Activated CD4-positive, alpha-beta T cell treated with anti-CD3 and anti-CD28 coated beads, Interleukin-2, amount 10 ng/mL, durations not matched to agents 7 days and 5 days (primary cell): ENCODE results near the gene NAT9. TPM values are rescaled to one million over a fixed set of nuclear protein-coding genes. Genes with fewer than 3 reads are reported as not detected.

ENCODE experiments used
- CTCF ChIA-PET: fragments of 350-600 bp; sonication (Branson Sonifier 250); formaldehyde crosslinking; loops from one replicate; lab custom pipeline; 2021; ENCODE audit warnings: antibody characterized with exemption; lab: Charles Lee
- POLR2A ChIA-PET: fragments of 350-600 bp; sonication (Branson Sonifier 250); formaldehyde crosslinking; loops from one replicate; lab custom pipeline; 2021; ENCODE audit warnings: antibody characterized with exemption; lab: Charles Lee
- DNase-seq: peaks from one replicate; pipeline ENCODE4 v3.0.0-alpha.2; 2020
- H3K27ac Mint-ChIP-seq: one replicate; pipeline ENCODE4 v1.8.0; 2021; ENCODE audit warnings: mild to moderate bottlenecking, moderate library complexity, mixed read lengths
- H3K27me3 Mint-ChIP-seq: one replicate; pipeline ENCODE4 v1.8.0; 2021; ENCODE audit warnings: mixed read lengths
- H3K36me3 Mint-ChIP-seq: one replicate; pipeline ENCODE4 v1.8.0; 2021; ENCODE audit warnings: low read depth, mixed read lengths
- H3K4me1 Mint-ChIP-seq: one replicate; pipeline ENCODE4 v1.8.0; 2021; ENCODE audit warnings: mixed read lengths
- H3K4me3 Mint-ChIP-seq: one replicate; pipeline ENCODE4 v1.8.0; 2021; ENCODE audit warnings: mild to moderate bottlenecking, moderate library complexity, mixed read lengths
- H3K9me3 Mint-ChIP-seq: one replicate; pipeline ENCODE4 v1.8.0; 2021; ENCODE audit warnings: mixed read lengths
- total RNA-seq, 2 experiments: library from RNA; stranded (reverse); gene quantifications; one replicate each; pipeline ENCODE4 v1.2.3, GENCODE V29; 2021

NAT9 gene
- total RNA-seq, 2 experiments from 2014 or later = 28.6 to 34.4 TPM

DNA sequence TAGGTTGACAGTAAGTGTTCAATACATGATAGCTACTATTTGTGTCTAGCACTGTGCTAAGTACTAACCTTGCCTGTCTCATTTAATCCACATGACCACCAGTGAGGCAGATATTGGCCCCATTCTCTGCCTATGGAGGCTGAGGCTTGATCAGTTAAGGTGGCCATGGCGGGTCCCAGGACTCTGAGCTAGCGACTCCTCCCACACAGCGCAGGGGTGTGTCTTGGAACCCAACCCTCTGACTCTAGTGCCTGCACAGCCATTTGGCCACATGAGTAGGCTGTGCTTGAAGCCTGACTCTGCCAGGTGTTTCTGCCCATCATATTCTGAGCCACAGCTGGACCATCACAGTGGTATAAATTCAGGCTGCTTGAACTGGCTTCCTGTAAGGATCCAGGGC, 21.3 kb downstream of the NAT9 start:
- Mint-ChIP-seq H3K27ac (peak overlapping the region; percentile 46), H3K4me3 (no peak overlapping the region), H3K27me3 (no peaks in the 10 kb centered on the region), H3K36me3 (peaks cover 52% of the 10 kb centered on the region), H3K9me3 (no peaks in the 10 kb centered on the region), H3K4me1 (peaks cover 82% of the 10 kb centered on the region)
- ChIA-PET CTCF (interaction anchor here (1.1 to 2.4 kb wide), 4 partner anchors 9 to 97 kb away, joined by 3 to 8 read pairs (median 4); no protein-coding TSS in a partner anchor), POLR2A (no interaction called here)
- DNase-seq = no peak

DNA sequence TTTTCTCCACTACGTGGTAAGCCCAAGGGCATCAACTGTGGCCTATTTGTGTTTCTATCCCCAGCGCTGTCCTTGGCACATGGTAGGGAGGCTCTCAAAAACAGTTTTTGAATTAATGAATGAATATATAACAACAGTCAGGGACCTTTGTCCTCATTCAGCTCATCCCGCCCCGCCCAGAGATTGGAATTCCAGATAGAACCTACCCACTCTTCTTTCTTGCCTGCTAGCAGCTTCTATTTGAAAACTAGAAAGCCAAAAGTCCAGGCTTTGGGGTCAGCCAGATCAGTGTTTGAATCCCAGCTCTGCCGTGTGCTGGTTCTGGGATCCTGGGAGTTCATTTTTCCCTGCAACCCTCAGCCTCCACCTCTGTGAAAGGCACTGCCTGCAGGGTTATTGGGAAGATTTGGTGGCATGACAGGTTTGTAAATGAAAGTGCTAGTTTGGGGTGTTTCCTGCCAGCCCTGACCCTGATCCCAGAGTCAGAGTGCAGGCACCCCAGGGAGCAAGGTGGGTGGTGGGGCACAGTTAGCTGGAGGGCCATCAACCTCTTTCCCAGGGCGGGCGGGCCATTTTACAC, 23.2 kb downstream of the NAT9 start:
- H3K27ac Mint-ChIP-seq = peak overlapping the region; percentile 77
- no peaks in the 10 kb centered on the region for H3K27me3 Mint-ChIP-seq
- ChIA-PET POLR2A (no interaction called here), CTCF (interaction anchor here (1.0 to 2.0 kb wide), 3 partner anchors 11 to 29 kb away, joined by 3 to 5 read pairs (median 3); no protein-coding TSS in a partner anchor)
- H3K4me1 Mint-ChIP-seq = peaks cover 64% of the 10 kb centered on the region
- DNase-seq = no peak
- H3K4me3 Mint-ChIP-seq = peak overlapping the region; percentile 92
- no peaks in the 10 kb centered on the region for H3K9me3 Mint-ChIP-seq
- peaks cover 54% of the 10 kb centered on the region for H3K36me3 Mint-ChIP-seq

DNA sequence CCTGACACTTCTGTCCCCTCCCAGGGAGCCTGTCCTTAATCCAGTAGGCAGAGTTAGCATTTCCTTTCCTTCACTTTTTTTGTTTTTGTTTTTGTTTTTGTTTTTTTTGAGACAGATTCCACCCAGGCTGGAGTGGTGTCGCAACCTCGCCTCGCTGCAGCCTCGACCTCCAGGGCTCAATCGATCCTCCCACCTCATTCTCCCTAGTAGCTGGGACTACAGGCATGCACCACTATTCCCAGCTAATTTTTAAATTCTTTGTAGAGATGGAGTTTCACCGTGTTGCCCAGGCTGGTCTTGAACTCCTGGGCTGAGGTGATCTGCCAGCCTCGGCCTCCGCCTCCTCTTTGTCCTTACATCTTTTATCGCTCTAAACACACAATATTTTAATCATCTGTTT, 23.7 kb downstream of the NAT9 start:
- H3K4me1 Mint-ChIP-seq = peaks cover 64% of the 10 kb centered on the region
- peaks cover 54% of the 10 kb centered on the region for H3K36me3 Mint-ChIP-seq
- no peak for DNase-seq
- H3K9me3 Mint-ChIP-seq = no peaks in the 10 kb centered on the region
- peak overlapping the region; percentile 92 for H3K4me3 Mint-ChIP-seq
- H3K27me3 Mint-ChIP-seq = no peaks in the 10 kb centered on the region
- ChIA-PET POLR2A (no interaction called here), CTCF (interaction anchor here (2.0 to 3.8 kb wide), 2 partner anchors 12 to 94 kb away, joined by 5 to 17 read pairs; no protein-coding TSS in a partner anchor)
- H3K27ac Mint-ChIP-seq = peak overlapping the region; percentile 77

DNA sequence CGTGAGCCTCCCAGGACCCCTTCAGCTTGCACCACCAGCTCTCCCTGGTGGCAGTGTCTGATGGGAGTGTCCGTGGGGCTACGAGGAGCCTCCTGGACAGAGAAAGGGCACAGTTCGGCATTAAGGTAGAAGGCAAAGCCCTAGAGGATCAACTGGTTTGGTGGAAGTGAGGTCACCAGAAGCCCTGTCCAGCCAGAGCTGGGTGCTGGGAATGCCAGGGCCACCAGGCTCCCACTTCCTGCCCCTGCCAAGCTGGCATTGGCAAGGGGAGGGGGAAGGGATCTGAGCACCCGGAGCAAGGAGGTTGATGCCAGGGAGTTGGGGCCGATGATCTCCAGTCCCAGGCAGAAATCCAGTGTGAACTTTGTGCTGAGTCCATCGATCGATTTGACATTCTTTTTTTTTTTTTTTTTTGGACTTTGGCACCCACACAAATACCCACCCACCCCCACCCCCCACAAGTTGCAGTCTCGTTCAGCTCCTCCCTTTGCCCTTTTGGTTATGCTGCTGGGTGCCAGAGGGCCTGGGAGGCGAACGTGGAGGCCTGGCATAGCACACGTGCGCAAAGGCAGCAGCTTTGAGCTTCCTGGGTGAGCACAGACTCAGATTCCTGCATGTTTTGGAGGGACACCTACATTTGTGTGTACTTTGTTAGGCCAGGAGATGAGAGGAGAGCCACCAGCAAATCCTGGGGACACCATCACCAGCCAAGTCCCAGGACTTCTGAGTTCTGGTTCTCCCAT, 25.6 kb downstream of the NAT9 start:
- Mint-ChIP-seq H3K4me3 (peak overlapping the region; percentile 92), H3K36me3 (peaks cover 49% of the 10 kb centered on the region), H3K9me3 (no peaks in the 10 kb centered on the region), H3K27me3 (no peaks in the 10 kb centered on the region), H3K4me1 (peaks cover 69% of the 10 kb centered on the region), H3K27ac (peak overlapping the region; percentile 84)
- POLR2A ChIA-PET = interaction anchor here (1.3 kb wide), 1 partner anchor 93 kb away, joined by 6 read pairs; no protein-coding TSS in a partner anchor
- DNase-seq = no peak
- CTCF ChIA-PET = interaction anchor here (0.8 to 3.8 kb wide), 12 partner anchors 8 to 125 kb away, joined by 3 to 24 read pairs (median 6); partner anchors contain the start of gene RAB37

DNA sequence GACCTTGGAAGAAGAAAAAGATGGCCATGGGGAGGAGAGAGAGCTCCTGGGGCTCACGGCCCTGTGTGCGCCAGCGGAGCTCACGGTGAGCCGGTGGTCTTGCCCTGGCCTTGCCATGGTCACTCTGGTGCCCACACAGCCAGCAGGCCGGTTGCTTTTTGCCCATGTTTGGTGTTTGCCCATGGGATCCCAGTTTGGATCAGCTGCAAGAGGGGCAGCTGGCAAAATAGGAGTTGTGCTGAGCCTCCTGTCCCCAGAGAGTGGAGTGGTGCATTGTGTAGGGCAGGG, 26.2 kb downstream of the NAT9 start:
- ChIA-PET POLR2A (interaction anchor here (1.3 kb wide), 1 partner anchor 93 kb away, joined by 6 read pairs; no protein-coding TSS in a partner anchor), CTCF (interaction anchor here (0.8 to 3.8 kb wide), 12 partner anchors 9 to 126 kb away, joined by 3 to 24 read pairs (median 6); partner anchors contain the start of gene RAB37)
- Mint-ChIP-seq H3K27me3 (no peaks in the 10 kb centered on the region), H3K4me1 (peaks cover 63% of the 10 kb centered on the region), H3K27ac (peak overlapping the region; percentile 84), H3K9me3 (no peaks in the 10 kb centered on the region), H3K4me3 (peak overlapping the region; percentile 92), H3K36me3 (peaks cover 44% of the 10 kb centered on the region)
- no peak for DNase-seq

DNA sequence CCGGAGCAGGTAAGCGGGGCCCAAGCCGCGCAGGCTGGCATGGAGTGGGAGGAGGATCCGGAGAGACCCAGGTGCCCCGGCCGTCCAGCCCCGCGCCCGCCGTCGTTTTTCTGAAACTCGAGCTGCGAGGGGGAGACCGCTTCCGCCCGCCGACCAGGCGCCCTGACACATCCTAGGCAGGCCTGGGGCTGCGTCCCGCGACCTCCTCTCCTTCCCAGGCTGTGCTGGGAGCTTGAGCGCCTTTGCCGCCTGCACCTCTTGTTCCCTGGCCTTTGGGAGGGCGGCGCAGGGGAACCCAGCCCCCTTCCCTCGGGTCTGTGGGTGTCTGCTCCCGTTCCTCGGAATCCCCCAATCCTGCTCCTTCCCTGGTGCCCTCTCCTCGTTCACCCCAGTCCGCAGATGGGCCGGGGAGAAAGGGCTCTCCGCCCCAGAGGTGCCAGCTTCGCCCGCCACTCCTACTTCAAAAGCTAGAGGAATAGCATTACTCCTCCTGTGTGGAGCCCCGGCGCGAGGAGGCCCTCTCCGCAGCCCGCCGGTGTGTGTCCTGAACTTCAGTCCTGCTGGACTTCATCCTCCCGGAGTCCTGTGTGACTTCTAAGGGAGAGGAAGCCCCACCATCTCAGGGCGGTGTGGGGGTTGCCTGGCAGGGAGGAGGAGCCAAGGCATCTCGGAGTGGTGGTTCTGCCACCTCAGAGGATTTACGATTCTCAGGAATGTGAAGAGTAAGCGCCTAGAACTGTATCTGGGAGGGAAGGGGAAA, 26.7 kb downstream of the NAT9 start:
- H3K9me3 Mint-ChIP-seq = no peaks in the 10 kb centered on the region
- peak; percentile 57 for DNase-seq
- H3K4me1 Mint-ChIP-seq = peaks cover 63% of the 10 kb centered on the region
- H3K36me3 Mint-ChIP-seq = peaks cover 42% of the 10 kb centered on the region
- peak overlapping the region; percentile 84 for H3K27ac Mint-ChIP-seq
- ChIA-PET CTCF (interaction anchor here (0.8 to 3.8 kb wide), 13 partner anchors 9 to 487 kb away, joined by 3 to 24 read pairs (median 6); partner anchors contain the start of genes NAT9 and RAB37), POLR2A (interaction anchor here (1.3 kb wide), 1 partner anchor 92 kb away, joined by 6 read pairs; no protein-coding TSS in a partner anchor)
- peak overlapping the region; percentile 92 for H3K4me3 Mint-ChIP-seq
- H3K27me3 Mint-ChIP-seq = no peaks in the 10 kb centered on the region

DNA sequence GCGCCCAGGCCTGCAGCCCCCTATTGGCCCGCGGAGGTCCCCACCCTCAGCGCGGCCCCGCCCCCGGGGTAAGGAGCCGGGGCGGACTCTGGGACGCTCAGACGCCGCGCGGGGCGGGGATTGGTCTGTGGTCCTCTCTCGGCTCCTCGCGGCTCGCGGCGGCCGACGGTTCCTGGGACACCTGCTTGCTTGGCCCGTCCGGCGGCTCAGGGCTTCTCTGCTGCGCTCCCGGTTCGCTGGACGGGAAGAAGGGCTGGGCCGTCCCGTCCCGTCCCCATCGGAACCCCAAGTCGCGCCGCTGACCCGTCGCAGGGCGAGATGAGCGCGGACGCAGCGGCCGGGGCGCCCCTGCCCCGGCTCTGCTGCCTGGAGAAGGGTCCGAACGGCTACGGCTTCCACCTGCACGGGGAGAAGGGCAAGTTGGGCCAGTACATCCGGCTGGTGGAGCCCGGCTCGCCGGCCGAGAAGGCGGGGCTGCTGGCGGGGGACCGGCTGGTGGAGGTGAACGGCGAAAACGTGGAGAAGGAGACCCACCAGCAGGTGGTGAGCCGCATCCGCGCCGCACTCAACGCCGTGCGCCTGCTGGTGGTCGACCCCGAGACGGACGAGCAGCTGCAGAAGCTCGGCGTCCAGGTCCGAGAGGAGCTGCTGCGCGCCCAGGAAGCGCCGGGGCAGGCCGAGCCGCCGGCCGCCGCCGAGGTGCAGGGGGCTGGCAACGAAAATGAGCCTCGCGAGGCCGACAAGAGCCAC, 27.4 kb downstream of the NAT9 start, which contains the start of gene NHERF1:
Gene NHERF1, plus strand, starts transcription at position 100 of the 750 bp plus-strand sequence. Its CDS starts 219 bp downstream, at position 319.
- peaks cover 3% of the 10 kb centered on the region for H3K9me3 Mint-ChIP-seq
- peak within 1 kb of the TSS; percentile 92 for H3K4me3 Mint-ChIP-seq
- H3K36me3 Mint-ChIP-seq = peaks cover 45% of the 10 kb centered on the region
- no peaks in the 10 kb centered on the region for H3K27me3 Mint-ChIP-seq
- ChIA-PET POLR2A (interaction anchor here (1.3 kb wide), 1 partner anchor 91 kb away, joined by 6 read pairs; no protein-coding TSS in a partner anchor), CTCF (interaction anchor here (0.8 to 4.7 kb wide), 11 partner anchors 10 to 486 kb away, joined by 3 to 38 read pairs (median 7); partner anchors contain the start of genes NAT9 and RAB37)
- peak within 1 kb of the TSS; percentile 84 for H3K27ac Mint-ChIP-seq
- H3K4me1 Mint-ChIP-seq = peaks cover 65% of the 10 kb centered on the region
- DNase-seq = peak; percentile 93

DNA sequence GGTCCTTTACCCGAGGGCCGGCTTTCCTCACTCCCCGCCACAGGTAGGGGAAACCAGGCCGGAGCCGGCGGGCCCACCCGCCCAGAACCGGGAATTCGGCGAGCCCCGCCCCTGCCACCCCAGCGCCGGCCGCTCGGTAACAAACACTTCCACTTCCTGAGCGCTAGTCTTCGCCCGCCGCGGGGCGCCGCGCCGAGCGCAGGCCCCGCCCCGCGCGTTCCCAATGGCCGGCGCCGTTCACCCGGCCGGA, 27.9 kb downstream of the NAT9 start:
- CTCF ChIA-PET = interaction anchor here (0.7 to 4.7 kb wide), 3 partner anchors 11 to 91 kb away, joined by 3 to 38 read pairs (median 4); no protein-coding TSS in a partner anchor
- Mint-ChIP-seq H3K27ac (no peak overlapping the region), H3K36me3 (peaks cover 44% of the 10 kb centered on the region), H3K4me1 (peaks cover 65% of the 10 kb centered on the region), H3K27me3 (no peaks in the 10 kb centered on the region), H3K9me3 (peaks cover 4% of the 10 kb centered on the region), H3K4me3 (peak overlapping the region; percentile 70)
- DNase-seq = no peak
- POLR2A ChIA-PET = no interaction called here

DNA sequence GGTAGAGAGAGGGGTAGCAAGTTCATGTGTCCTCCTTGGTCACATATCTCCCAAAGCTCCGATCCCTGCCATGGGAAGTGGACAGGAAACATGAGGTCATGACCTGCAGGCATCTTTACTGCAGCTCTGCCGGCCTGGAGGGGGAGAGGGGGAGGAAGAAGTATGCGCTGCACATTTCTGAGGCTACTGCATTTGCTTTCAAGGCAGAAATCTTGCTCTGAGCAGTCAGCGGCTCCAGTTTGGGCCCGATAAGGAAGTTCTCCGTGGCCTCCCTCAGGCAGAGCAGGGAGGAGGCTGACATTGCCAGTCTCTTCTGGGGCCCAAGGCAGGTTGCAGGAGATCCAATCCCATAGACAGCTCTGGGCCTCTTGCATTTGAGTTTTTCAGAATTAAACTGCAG, 29.2 kb downstream of the NAT9 start:
- H3K27ac Mint-ChIP-seq = peak overlapping the region; percentile 71
- DNase-seq = no peak
- H3K4me3 Mint-ChIP-seq = peak overlapping the region; percentile 70
- POLR2A ChIA-PET = no interaction called here
- H3K4me1 Mint-ChIP-seq = peaks cover 65% of the 10 kb centered on the region
- no peaks in the 10 kb centered on the region for H3K27me3 Mint-ChIP-seq
- peaks cover 33% of the 10 kb centered on the region for H3K36me3 Mint-ChIP-seq
- H3K9me3 Mint-ChIP-seq = peaks cover 4% of the 10 kb centered on the region
- CTCF ChIA-PET = interaction anchor here (1.3 to 4.7 kb wide), 11 partner anchors 10 to 122 kb away, joined by 3 to 38 read pairs (median 7); partner anchors contain the start of genes NAT9 and RAB37

DNA sequence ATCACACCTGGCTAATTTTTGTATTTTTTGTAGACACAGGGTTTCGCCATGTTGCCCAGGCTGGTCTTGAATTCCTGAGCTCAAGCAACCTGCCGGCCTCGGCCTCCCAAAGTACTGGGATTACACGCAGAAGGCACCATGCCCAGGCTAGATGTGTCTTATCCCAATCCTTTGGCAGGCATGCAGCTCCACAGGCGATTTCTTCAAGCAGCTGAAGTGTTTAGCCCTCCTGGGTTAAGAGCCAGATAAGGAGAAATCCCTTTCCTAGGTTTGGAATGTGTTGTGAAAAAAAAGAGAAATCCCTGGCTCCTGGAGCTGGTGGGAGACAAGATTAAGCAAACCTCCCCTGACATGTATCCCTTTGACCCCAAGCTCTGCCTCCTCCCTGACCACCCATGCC, 29.8 kb downstream of the NAT9 start:
- Mint-ChIP-seq H3K36me3 (peaks cover 30% of the 10 kb centered on the region), H3K27me3 (no peaks in the 10 kb centered on the region), H3K9me3 (peaks cover 4% of the 10 kb centered on the region), H3K4me3 (peak overlapping the region; percentile 70), H3K4me1 (peaks cover 65% of the 10 kb centered on the region), H3K27ac (peak overlapping the region; percentile 71)
- no peak for DNase-seq
- ChIA-PET CTCF (interaction anchor here (0.5 to 4.7 kb wide), 17 partner anchors 9 to 661 kb away, joined by 3 to 38 read pairs (median 7); partner anchors contain the start of genes FDXR, NAT9 and RAB37), POLR2A (no interaction called here)

DNA sequence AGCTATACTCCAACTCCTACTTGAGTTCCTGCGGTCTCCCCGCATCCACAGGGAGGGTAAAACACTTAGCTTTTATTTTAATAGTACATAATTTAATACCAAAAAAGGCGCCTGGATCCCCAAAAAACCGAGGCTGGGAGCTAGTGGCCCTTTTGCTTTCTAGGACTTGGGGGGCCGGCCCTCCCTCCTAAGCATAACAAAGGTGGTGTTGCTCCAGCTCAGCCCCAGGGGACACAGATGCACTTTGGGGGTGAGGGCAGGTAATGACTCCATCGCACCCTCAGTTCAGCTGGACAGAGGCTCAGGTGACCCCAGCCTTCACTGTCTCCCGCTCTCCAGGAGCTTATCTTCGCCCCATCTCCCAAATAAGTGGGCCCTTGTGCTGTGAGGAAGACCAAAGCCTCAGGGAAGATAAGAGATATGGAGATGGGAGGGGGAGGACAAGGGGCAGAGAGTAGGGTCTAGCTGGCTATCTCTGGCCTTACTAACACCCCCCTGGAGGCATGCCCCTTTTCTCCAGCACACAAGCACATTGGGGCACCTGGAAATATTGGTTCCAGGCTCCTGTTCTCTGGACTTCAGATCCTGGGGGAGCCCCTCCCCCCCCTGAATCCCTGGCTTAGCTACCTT, 30.5 kb downstream of the NAT9 start:
- Mint-ChIP-seq H3K27ac (no peak overlapping the region), H3K4me3 (no peak overlapping the region), H3K4me1 (peaks cover 67% of the 10 kb centered on the region), H3K27me3 (no peaks in the 10 kb centered on the region), H3K36me3 (peaks cover 23% of the 10 kb centered on the region), H3K9me3 (peaks cover 4% of the 10 kb centered on the region)
- CTCF ChIA-PET = interaction anchor here (0.7 to 4.7 kb wide), 21 partner anchors 8 to 127 kb away, joined by 3 to 38 read pairs (median 7); partner anchors contain the start of genes FDXR, NAT9 and RAB37
- POLR2A ChIA-PET = no interaction called here
- DNase-seq = no peak
